HG03457 (cell line): Measurements from ENCODE around the gene POLE4.

ENCODE experiments used
- ATAC-seq: cut with Tn5 transposase; IDR thresholded peaks from one replicate; pipeline ENCODE4 v1.9.1; 2021; ENCODE audit warnings: moderate number of reproducible peaks; ENCODE audit not compliant: unreplicated experiment

POLE4 gene

DNA sequence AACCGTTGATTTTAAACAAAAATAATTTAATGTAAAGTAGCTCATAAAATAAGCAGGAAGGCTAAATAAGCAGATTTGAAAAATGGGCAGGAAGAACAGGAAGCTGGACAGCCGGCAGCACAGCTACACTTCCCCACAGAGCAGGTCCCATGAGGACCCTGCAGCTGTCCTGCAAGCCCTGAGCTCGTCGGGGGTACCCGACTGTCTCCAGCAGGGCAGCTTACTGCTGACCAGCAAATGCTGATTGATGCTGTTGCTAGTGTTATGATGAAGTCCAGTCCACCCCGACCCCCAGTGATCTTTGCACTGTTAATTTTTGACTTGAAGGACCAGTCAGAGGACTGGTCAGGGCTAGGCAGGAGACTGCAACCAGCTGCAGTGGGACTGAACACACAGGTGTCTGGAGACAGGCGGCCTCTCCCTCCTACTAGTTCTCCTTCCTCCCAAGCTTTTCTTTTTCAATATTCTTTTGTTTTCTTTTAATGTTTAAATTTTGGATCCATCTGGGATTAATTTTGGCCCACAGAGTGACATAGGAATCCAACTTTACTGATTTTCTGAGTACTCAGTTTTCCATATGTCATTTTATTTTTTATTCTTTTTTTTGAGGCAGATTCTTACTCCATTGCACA lies 27.7 kb downstream of the POLE4 start:
- ATAC-seq = no peak

DNA sequence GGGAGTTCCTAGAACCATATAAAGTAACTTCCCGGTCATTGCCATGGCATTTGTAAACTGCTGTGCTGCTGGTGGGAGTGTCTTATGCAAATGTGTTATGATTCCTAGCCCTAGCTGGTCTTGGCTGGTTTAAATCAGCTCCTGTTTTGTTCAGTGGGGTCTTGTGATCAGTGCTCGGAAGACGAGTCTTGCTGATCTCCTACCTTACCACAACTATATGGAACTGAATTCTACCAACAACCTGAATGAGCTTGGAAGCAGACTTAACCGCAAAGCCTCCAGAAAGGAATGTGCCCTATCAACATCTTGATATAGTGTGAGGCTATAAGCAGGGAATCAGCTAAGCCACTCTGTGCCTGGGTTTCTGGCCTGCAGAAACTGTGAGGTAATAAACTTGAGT lies 33.5 kb downstream of the POLE4 start:
- ATAC-seq = no peak

DNA sequence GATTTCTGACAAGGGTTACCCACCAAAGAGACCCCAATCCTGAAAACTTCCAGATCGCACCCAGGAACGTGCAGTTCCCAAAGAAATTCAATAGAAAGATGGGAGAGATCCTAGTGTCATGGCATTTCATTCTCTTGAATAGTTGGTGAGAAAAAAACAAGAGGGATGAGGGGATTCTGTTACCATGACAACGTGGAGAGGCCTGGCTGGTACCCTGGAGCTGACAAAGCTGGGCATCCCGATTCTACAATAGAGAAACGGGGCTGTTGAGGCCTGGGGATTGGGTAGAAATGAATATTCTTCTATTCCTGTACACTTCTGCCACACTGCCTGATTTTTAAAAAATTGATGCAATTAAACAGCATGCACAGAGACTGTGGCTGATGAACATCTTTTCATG lies 41.0 kb downstream of the POLE4 start:
- no peak for ATAC-seq

DNA sequence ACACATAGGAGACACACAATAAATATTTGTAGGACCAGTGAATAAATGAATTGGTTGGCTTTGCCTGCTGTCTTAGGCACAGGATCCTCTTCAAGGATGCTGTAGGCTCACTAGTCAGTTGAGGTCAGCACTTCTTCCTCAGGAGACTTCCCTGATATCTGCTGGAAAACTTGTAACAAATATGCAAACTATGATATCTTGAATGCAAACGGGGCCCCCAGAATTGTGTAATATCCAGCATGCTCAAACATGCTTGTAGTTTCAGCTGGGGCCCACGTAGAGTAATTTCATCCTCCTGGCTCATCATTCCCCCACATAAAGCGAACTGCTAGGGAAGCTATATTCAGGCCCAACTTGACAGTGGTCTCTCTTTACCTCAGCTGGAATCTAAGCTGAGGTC lies 43.6 kb downstream of the POLE4 start:
- no peak for ATAC-seq

DNA sequence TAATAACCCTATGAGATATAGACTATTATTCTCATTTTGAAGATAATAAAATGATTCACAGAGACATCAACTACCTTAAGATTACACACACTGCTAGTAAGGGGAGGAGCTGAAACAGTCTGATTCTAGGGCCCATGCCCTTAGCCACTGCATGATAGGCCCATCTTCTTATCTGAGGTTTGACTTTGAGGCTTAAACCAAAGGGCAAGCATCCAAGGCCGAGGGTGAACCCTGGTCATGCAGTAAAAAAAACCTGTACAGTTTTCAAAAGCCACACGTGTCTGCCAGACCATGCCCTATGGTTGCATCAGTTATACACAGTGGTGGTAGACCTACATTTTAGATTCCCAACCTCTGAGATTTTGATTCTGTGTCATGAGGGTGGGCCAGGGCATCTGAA lies 44.8 kb downstream of the POLE4 start:
- no peak for ATAC-seq

DNA sequence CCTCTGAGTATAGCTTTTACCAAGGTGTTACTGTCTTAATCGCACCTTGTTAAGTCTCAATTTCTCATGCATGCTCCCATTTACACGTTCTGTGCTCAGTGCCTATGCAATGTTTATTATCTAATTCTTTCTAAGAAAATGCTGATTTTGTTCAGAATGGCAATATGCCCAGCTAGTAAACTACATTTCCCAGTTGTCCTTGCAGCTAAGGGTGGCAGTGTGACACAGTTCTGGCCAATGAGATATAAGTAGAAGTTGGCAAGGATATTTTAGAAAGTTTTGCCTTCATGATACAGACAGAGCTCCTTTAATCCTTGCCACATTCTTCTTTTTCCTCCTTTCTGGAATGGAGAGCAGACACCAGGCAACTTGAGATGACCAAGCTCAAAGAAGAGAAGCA lies 45.3 kb downstream of the POLE4 start:
- no peak for ATAC-seq

DNA sequence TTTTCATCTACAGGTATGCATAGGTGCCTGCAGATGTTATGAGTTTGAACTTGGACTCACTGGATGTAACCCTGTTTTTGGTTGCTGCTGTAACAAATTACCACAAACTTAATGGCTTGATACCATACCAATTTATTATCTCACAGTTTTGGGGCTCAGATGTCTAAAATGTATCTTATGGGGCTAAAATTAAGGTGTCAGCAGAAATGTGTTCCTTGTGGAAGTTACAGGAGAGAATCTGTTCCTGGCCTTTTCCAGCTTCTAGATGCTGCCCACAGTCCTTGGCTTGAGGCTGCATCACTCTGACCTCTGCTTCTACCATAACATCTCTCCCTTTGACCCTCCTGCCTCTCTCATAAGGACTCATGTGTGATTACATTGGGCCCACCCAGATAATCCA lies 47.6 kb downstream of the POLE4 start:
- no peak for ATAC-seq

DNA sequence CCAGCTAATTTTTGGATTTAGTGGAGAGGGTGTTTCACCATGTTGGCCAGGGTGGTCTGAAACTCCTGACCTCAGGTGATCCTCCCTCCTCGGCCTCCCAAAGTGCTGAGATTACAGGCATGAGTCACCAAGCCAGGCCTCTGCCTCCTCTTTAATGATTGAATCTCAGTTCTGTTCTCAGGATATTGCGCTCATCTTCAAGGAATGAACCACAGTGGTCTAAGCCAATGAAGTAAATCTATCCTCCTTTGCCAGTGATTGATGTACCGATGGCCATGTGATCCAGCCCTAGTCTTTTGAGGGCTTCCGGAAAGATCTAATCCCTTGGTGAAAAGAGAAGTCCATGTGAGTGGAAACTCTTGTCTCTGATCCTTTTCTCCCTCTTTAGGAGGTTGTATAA lies 48.6 kb downstream of the POLE4 start:
- no peak for ATAC-seq

DNA sequence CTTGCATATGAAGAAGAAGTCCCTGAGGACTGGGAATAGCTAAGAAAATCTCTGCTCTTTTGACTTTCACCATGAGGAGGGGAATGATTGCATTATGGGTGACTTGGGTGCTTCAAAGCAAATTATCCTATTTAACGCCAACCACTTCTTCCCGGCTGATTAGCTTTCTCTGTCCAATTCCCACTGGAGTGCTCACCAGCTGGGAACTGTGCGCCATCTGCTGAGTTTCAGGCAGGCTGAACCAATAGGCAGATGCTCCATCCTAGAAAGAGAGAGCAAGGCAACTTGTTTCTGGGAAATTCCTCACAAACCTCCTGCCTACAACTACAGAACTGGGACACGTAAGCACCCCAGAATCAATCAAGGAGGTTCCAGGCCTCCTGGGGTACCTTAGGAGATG lies 49.4 kb downstream of the POLE4 start:
- no peak for ATAC-seq

DNA sequence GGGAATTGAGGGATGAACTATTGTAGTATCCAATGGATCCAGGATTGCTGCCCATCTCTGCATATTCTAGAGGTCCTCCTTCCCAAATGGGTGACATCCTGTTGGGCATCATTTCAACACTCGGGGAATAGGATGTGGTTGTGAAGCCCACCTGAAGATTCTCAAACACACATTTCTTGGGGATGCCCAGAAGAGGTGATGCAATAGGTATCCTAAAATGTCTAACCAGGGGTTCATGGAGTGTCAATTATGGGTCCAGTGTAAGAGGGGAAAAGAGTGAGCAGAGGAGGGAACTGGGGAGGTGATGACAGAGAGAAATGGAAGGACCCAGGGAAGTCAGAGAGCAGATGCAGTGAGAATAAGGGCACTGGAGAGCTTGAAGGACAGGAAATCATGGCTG lies 52.1 kb downstream of the POLE4 start:
- no peak for ATAC-seq

DNA sequence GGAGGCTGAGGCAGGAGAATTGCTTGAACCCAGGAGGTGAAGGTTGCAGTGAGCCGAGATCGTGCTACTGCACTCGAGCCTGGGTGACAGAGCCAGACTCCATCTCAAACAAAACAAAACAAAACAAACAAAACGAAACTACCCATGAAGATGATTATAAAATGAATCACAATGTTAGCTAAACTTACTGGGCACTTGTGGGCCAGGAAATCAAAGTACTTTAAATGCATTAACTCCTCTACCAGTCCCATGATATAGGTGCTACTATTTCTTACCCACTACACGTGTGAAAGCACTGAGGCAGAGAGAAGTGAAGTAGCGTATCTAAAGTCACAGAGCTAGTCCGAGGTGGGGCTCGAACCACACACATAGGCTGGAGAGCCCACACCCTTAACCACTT lies 53.6 kb downstream of the POLE4 start:
- no peak for ATAC-seq

DNA sequence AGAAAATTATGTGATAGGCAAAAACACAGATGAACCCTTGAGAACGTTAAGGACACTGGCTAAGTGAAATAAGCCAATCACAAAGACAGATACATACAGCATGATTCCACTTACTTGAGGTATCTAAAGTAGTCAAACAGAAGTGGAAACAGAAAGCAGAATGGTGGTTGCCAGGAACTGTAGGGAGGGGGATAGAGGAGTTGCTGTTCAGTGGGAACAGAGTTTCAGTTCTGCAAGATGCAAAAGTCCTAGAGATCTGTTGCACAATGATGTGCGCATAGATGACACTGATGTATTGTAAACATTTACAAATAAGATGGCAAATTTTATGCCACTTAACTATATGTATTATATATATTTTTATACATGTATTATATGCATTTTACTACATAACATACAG lies 59.7 kb downstream of the POLE4 start:
- peak; percentile 59 for ATAC-seq
